ENCODE results near the gene CASTOR1. TPM values are rescaled to one million over a fixed set of nuclear protein-coding genes. Genes with fewer than 3 reads are reported as not detected.

CASTOR1 gene
- total RNA-seq, 2 donors from 2014 or later = 7.5 to 22.6 TPM

- no peak for ATAC-seq (ENCODE audit: insufficient number of reproducible peaks, low FRiP score, low read depth)
These were observed 45.9 kb upstream of the CASTOR1 start for GRCh38 chr22:30335236-30335635.

DNA sequence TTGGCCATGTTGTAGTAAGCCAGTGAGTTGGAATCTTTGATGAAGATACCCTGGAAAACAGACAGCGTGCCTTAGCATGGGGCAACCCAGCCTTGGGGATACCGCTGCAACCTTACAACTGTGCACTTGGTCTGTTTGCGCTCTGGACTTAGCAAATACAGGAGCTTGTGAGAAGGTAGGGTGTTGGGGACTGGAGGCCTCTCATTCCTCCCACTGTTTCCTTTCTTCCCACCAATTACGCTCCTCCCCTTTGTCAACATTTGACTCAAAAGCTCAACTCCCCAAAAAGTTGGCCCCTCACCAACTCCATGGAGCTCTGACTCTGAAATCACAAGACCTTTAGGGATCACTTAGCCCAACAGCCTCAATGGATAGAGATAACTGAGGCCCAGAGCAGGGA lies 45.3 kb upstream of the CASTOR1 start:
- no peak for TF ChIP-seq CTCF (IDR thresholded peaks at IDR 0.05)
- H3K27me3 ChIP-seq (replicated peaks; ENCODE audit: insufficient read depth) = no peaks in the 10 kb centered on the region
- DNase-seq (ENCODE audit: low spot score) (no peak), ATAC-seq (ENCODE audit: insufficient number of reproducible peaks, low FRiP score, low read depth) (no peak)
- no peak overlapping the region for H3K27ac ChIP-seq
- H3K4me3 ChIP-seq = no peak overlapping the region
- no peaks in the 10 kb centered on the region for H3K9me3 ChIP-seq
- peaks cover 76% of the 10 kb centered on the region for H3K36me3 ChIP-seq
- H3K4me1 ChIP-seq (ENCODE audit: control insufficient read depth in 1 of 2, low read depth in 2 of 2) = no peaks in the 10 kb centered on the region

More at GRCh38 chr22:30335236-30335635, 45.9 kb upstream of the CASTOR1 start:
- no peaks in the 10 kb centered on the region for H3K9me3 ChIP-seq
- no peak for DNase-seq (ENCODE audit: low spot score)
- H3K27me3 ChIP-seq (replicated peaks; ENCODE audit: insufficient read depth) = no peaks in the 10 kb centered on the region
- H3K36me3 ChIP-seq = peaks cover 82% of the 10 kb centered on the region
- no peak for TF ChIP-seq CTCF (IDR thresholded peaks at IDR 0.05)
- no peak overlapping the region for H3K27ac ChIP-seq
- peaks cover 0 to 4% of the 10 kb centered on the region in 2 donors for H3K4me1 ChIP-seq (ENCODE audit: control insufficient read depth in 1 of 2, low read depth in 2 of 2)
- no peak overlapping the region for H3K4me3 ChIP-seq

- no peak for DNase-seq (ENCODE audit: low spot score)
- H3K4me3 ChIP-seq = no peak overlapping the region
- peaks cover 67% of the 10 kb centered on the region for H3K36me3 ChIP-seq
- no peak for ATAC-seq (ENCODE audit: insufficient number of reproducible peaks, low FRiP score, low read depth)
- H3K9me3 ChIP-seq = no peaks in the 10 kb centered on the region
- no peak overlapping the region for H3K27ac ChIP-seq
- no peak for TF ChIP-seq CTCF (IDR thresholded peaks at IDR 0.05)
- H3K27me3 ChIP-seq (replicated peaks; ENCODE audit: insufficient read depth) = no peaks in the 10 kb centered on the region
- H3K4me1 ChIP-seq (ENCODE audit: control insufficient read depth in 1 of 2, low read depth in 2 of 2) = no peaks in the 10 kb centered on the region
These were observed 44.4 kb upstream of the CASTOR1 start for GRCh38 chr22:30333707-30334087.

DNA sequence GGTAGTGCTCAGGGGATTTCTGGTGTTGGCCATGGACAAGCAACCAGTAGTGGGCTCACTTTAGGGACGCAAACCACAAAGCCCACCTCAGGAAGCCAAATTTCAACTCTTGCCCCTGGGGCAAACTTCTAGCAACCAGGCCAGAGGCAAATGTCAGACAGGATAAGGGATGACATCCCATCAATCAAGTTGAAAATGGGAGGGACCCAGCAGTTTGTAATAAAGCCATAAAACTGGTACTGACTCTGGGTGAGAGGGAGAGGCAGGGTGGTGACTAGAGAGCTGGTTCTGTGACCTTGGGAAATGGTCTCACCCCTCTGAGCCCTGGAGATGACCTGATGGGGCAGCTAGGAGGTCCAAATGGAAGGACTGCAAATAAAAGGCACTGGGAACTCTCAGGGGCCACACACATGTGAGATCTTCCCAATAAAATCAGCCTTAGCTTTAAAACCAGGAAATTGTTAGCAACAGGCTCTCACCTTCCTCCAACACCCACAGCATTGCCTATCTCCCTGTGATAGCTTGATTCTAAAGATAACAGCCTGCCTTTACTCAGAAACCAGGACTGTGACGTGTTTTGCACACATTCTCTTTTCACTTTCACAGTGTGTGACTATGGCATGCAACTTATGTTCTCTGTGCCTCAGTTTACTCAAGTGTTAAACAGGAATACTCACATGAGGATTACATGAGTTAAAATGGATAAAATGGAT lies 43.8 kb upstream of the CASTOR1 start:
- H3K4me3 ChIP-seq = no peak overlapping the region
- ATAC-seq (ENCODE audit: insufficient number of reproducible peaks, low FRiP score, low read depth) = no peak
- DNase-seq (ENCODE audit: low spot score) = no peak
- H3K36me3 ChIP-seq = peaks cover 61% of the 10 kb centered on the region
- TF ChIP-seq CTCF (IDR thresholded peaks at IDR 0.05) = no peak
- H3K4me1 ChIP-seq (ENCODE audit: control insufficient read depth in 1 of 2, low read depth in 2 of 2) = no peaks in the 10 kb centered on the region
- H3K27me3 ChIP-seq (replicated peaks; ENCODE audit: insufficient read depth) = no peaks in the 10 kb centered on the region
- no peak overlapping the region for H3K27ac ChIP-seq
- no peaks in the 10 kb centered on the region for H3K9me3 ChIP-seq

DNA sequence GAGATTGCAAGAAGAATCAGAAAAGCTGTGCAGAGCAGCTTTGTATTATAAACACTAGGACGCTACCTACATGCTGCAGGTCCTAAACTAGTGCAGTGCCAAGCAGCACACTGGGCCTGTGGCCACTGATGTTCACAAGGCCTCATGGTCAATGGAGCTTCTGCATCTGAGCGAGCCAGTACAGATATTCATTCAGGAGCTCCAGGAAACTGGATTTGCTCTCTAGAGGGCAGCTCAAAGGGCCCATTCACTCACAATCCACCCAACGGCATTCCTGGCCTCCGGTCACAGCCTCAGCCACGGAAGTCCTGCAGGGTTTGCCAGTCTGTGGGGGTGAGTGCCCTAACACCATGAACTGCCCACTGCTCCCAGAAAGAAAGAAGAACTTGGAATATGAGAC lies 43.2 kb upstream of the CASTOR1 start:
- H3K36me3 ChIP-seq = peaks cover 56% of the 10 kb centered on the region
- H3K4me1 ChIP-seq (ENCODE audit: control insufficient read depth in 1 of 2, low read depth in 2 of 2) = peaks cover 0 to 2% of the 10 kb centered on the region in 2 donors
- no peak for TF ChIP-seq CTCF (IDR thresholded peaks at IDR 0.05)
- no peaks in the 10 kb centered on the region for H3K27me3 ChIP-seq (replicated peaks; ENCODE audit: insufficient read depth)
- H3K9me3 ChIP-seq = no peaks in the 10 kb centered on the region
- no peak overlapping the region for H3K27ac ChIP-seq
- ATAC-seq (ENCODE audit: insufficient number of reproducible peaks, low FRiP score, low read depth) (no peak), DNase-seq (ENCODE audit: low spot score) (no peak)
- no peak overlapping the region for H3K4me3 ChIP-seq
